Keratinocyte (primary cell): ENCODE measurements around the gene TPBG. TPM values are rescaled to one million over a fixed set of nuclear protein-coding genes. Genes with fewer than 3 reads are reported as not detected.
"Not testable (repeated sequence)": the region's sequence is repeated elsewhere in the genome, so short reads cannot be mapped to it uniquely, and the experiment has no call there.

Experiments
- DNase-seq: peaks from one replicate; pipeline ENCODE4 v3.0.0-alpha.2; 2011; ENCODE audit warnings: low read depth, missing footprints, low spot score
- FAIRE-seq: peaks from 2 replicates; lab custom pipeline; 2011; peaks lifted over from hg19 to GRCh38; lab: Jason Lieb, UNC
- H2AFZ ChIP-seq: 2 replicates; pipeline ENCODE4 v1.6.0; 2012; ENCODE audit warnings: low read length, control low read depth, inconsistent platforms; ENCODE audit not compliant: control insufficient read depth
- H3K27ac ChIP-seq: 2 replicates; pipeline ENCODE4 v1.5.1; 2011; ENCODE audit warnings: low read length; ENCODE audit not compliant: control insufficient read depth, insufficient read depth
- H3K27me3 ChIP-seq: 3 replicates; pipeline ENCODE4 v1.6.0; 2011; ENCODE audit warnings: low read length; ENCODE audit not compliant: control insufficient read depth, insufficient read depth; ENCODE audit errors: extremely low read depth
- H3K36me3 ChIP-seq, 2 experiments: 2 replicates in 1 of 2; 3 replicates in 1 of 2; pipeline ENCODE4 v1.5.1; 2011; ENCODE audit warnings: low read length in 2 of 2, mild to moderate bottlenecking in 1 of 2; ENCODE audit not compliant: control insufficient read depth in 2 of 2, insufficient read depth in 2 of 2; ENCODE audit errors: extremely low read depth in 1 of 2
- H3K4me1 ChIP-seq: 3 replicates; pipeline ENCODE4 v1.5.1; 2011; ENCODE audit warnings: low read length; ENCODE audit not compliant: control insufficient read depth, insufficient read depth; ENCODE audit errors: extremely low read depth
- H3K4me2 ChIP-seq: 3 replicates; pipeline ENCODE4 v1.6.0; 2011; ENCODE audit warnings: low read depth, low read length; ENCODE audit not compliant: control insufficient read depth, insufficient read depth; ENCODE audit errors: extremely low read depth
- H3K4me3 ChIP-seq, 3 experiments: fragments of 200-600 bp in 1 of 3; sonication (generic) in 1 of 3; 2 replicates in 2 of 3; 3 replicates in 1 of 3; pipeline ENCODE4 v1.5.1; 2011 to 2016; ENCODE audit warnings: low read length in 3 of 3, mild to moderate bottlenecking in 3 of 3, control low read depth in 2 of 3, inconsistent platforms in 1 of 3, low read depth in 1 of 3, mixed read lengths in 1 of 3, mixed run types in 1 of 3, moderate library complexity in 1 of 3; ENCODE audit not compliant: control insufficient read depth in 2 of 3, insufficient read depth in 2 of 3; ENCODE audit errors: extremely low read depth in 1 of 3
- H3K79me2 ChIP-seq: 2 replicates; pipeline ENCODE4 v1.6.0; 2012; ENCODE audit warnings: low read length; ENCODE audit not compliant: control insufficient read depth, insufficient read depth
- H3K9ac ChIP-seq: 3 replicates; pipeline ENCODE4 v1.6.0; 2011; ENCODE audit warnings: low read length; ENCODE audit not compliant: control insufficient read depth, insufficient read depth; ENCODE audit errors: extremely low read depth
- H3K9me1 ChIP-seq: 3 replicates; pipeline ENCODE4 v1.6.0; 2011; ENCODE audit warnings: low read length; ENCODE audit not compliant: control insufficient read depth, insufficient read depth; ENCODE audit errors: extremely low read depth
- H3K9me3 ChIP-seq: 2 replicates; pipeline ENCODE4 v1.5.1; 2012; ENCODE audit warnings: low read depth, low read length; ENCODE audit not compliant: control insufficient read depth
- H4K20me1 ChIP-seq: 3 replicates; pipeline ENCODE4 v1.6.0; 2011; ENCODE audit warnings: low read length; ENCODE audit not compliant: control insufficient read depth, insufficient read depth; ENCODE audit errors: extremely low read depth
- EZH2 ChIP-seq: IDR thresholded peaks from one replicate; pipeline ENCODE4 v1.6.1; 2012; ENCODE audit warnings: inconsistent platforms, mild to moderate bottlenecking, low read length, moderate library complexity
- dilution Hi-C: fragments of 300-500 bp; cut with MboI; formaldehyde crosslinking; loops from one replicate; pipeline ENCODE4 v1.7.0; 2020; ENCODE audit warnings: low sequenced_read_pairs; ENCODE audit not compliant: extremely low pct_ligation_motif_present
- polyA plus RNA-seq, 5 experiments: library from polyadenylated mRNA; depleted of rRNA in 3 of 5; stranded (reverse) in 3 of 5; stranded (forward) in 1 of 5; unstranded in 1 of 5; fragments of >200 nt; gene quantifications; 1 replicate in 1 of 5; 2 replicates in 3 of 5; 3 replicates in 1 of 5; pipeline versions ENCODE4 v1.2.1 to v1.2.3, GENCODE V29; 2011 to 2012; ENCODE audit warnings: missing spikeins in 2 of 5, low read depth in 1 of 5, low replicate concordance in 1 of 5
- TF ChIP-seq, protein P1 (sequence below), 3 experiments: IDR thresholded peaks in 1 of 3; conservative IDR thresholded peaks in 1 of 3; optimal IDR thresholded peaks in 1 of 3; 2 replicates in 2 of 3; 3 replicates in 1 of 3; pipeline versions ENCODE3 to v1.5.1; 2011; ENCODE audit warnings: low read length in 3 of 3, mild to moderate bottlenecking in 3 of 3, moderate library complexity in 2 of 3, control low read depth in 1 of 3, inconsistent platforms in 1 of 3; ENCODE audit not compliant: insufficient read depth in 2 of 3; ENCODE audit errors: extremely low read depth in 1 of 3

Gene TPBG
- polyA plus RNA-seq, 1 donor (not counting 4 experiments of a cell fraction or from before 2014, with no cell fraction given) = 81.8 TPM

DNA sequence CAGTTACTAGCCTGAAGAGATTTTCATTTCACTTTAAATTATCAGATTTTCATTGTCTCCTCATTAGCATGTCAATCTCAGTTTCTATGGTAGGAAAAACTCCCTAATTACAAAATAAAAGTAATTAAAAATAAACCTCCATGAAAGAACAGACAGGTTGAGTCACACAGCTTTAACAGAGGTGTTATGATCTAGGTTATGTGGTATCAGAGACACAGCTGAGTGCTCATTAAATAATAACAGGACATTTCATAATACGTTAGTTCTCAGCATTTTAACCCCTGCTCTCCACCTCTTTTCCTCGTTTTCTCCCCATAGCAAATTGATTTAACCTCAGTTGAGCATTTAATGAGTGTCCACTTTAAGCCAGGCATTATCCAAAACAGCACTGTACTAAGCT lies 21.9 kb downstream of the TPBG start:
- H3K4me3 ChIP-seq = no peak overlapping the region
- peak overlapping the region; percentile 42 for H3K4me2 ChIP-seq

DNA sequence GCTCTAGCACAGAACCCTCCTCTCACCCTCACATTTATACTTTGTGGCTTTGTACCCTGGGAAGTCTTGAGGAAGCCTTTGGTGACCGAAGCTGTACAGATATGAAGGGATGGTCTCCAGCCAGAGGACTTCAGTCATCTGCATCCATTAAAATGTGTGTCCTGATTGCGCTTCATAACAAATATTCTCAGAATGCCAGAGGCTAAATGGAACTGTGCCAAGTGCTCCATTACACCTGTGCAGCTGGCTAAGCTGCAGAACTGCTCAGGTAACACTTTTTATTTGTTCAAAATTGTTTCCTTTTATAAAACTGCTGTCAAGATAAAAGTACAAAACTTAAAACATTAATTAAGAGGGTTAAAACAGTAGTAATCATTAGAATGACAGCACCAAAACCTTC lies 22.3 kb downstream of the TPBG start:
- Histone ChIP-seq H2AFZ (no peak overlapping the region), H3K9me3 (no peaks in the 10 kb centered on the region), H3K4me2 (peak overlapping the region; percentile 42), H3K4me1 (peaks cover 13% of the 10 kb centered on the region), H3K9ac (no peak overlapping the region), H3K36me3 (no peaks in the 10 kb centered on the region), H3K27me3 (no peaks in the 10 kb centered on the region), H3K9me1 (no peaks in the 10 kb centered on the region), H3K79me2 (no peaks in the 10 kb centered on the region), H3K4me3 (no peak overlapping the region), H4K20me1 (no peaks in the 10 kb centered on the region), H3K27ac (peak overlapping the region; percentile 24)
- FAIRE-seq (peak; percentile 83), DNase-seq (no peak)
- dilution Hi-C loops = no loop called here
- no peak for TF ChIP-seq EZH2
- TF ChIP-seq, protein P1, sequence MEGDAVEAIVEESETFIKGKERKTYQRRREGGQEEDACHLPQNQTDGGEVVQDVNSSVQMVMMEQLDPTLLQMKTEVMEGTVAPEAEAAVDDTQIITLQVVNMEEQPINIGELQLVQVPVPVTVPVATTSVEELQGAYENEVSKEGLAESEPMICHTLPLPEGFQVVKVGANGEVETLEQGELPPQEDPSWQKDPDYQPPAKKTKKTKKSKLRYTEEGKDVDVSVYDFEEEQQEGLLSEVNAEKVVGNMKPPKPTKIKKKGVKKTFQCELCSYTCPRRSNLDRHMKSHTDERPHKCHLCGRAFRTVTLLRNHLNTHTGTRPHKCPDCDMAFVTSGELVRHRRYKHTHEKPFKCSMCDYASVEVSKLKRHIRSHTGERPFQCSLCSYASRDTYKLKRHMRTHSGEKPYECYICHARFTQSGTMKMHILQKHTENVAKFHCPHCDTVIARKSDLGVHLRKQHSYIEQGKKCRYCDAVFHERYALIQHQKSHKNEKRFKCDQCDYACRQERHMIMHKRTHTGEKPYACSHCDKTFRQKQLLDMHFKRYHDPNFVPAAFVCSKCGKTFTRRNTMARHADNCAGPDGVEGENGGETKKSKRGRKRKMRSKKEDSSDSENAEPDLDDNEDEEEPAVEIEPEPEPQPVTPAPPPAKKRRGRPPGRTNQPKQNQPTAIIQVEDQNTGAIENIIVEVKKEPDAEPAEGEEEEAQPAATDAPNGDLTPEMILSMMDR (optimal IDR thresholded peaks at IDR 0.05 in 1 of 3, IDR thresholded peaks at IDR 0.05 in 1 of 3, conservative IDR thresholded peaks at IDR 0.05 in 1 of 3; ENCODE audit: extremely low read depth in 1 of 3, insufficient read depth in 2 of 3, low read length in 3 of 3) = no peak

More for the DNA sequence above, 21.9 kb downstream of the TPBG start:
- FAIRE-seq (no peak), DNase-seq (no peak)
- H3K4me1 ChIP-seq = peaks cover 13% of the 10 kb centered on the region
- no peak overlapping the region for H3K9ac ChIP-seq
- H3K27ac ChIP-seq = peak overlapping the region; percentile 24
- H3K9me1 ChIP-seq = no peaks in the 10 kb centered on the region
- no peaks in the 10 kb centered on the region for H4K20me1 ChIP-seq
- no peak overlapping the region for H2AFZ ChIP-seq
- no peaks in the 10 kb centered on the region for H3K27me3 ChIP-seq
- H3K36me3 ChIP-seq = no peaks in the 10 kb centered on the region
- dilution Hi-C loops = no loop called here
- no peaks in the 10 kb centered on the region for H3K9me3 ChIP-seq
- TF ChIP-seq, protein P1 (optimal IDR thresholded peaks at IDR 0.05 in 1 of 3, IDR thresholded peaks at IDR 0.05 in 1 of 3, conservative IDR thresholded peaks at IDR 0.05 in 1 of 3; ENCODE audit: extremely low read depth in 1 of 3, insufficient read depth in 2 of 3, low read length in 3 of 3) = no peak
- TF ChIP-seq EZH2 = no peak
- H3K79me2 ChIP-seq = no peaks in the 10 kb centered on the region

DNA sequence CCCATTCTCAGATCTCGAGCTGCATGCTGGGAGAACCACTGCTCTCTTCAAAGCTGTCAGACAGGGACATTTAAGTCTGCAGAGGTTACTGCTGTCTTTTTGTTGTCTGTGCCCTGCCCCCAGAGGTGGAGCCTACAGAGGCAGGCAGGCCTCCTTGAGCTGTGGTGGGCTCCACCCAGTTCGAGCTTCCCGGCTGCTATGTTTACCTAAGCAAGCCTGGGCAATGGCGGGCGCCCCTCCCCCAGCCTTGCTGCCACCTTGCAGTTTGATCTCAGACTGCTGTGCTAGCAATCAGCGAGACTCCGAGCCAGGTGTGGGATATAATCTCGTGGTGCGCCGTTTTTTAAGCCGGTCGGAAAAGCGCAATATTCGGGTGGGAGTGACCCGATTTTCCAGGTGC lies 31.2 kb downstream of the TPBG start:
- FAIRE-seq, H3K4me3 ChIP-seq, H3K9me1 ChIP-seq, H3K4me2 ChIP-seq, H2AFZ ChIP-seq, H3K36me3 ChIP-seq, H3K27me3 ChIP-seq, dilution Hi-C loops, H3K9ac ChIP-seq, H4K20me1 ChIP-seq, H3K9me3 ChIP-seq, H3K79me2 ChIP-seq, H3K27ac ChIP-seq, DNase-seq: not testable (repeated sequence)
- peaks cover 36% of the 10 kb centered on the region for H3K4me1 ChIP-seq
